GM12864 (cell line): ENCODE data around the gene HRH2.

Source experiments
- DNase-seq: peaks from one replicate; pipeline ENCODE4 v3.0.0-alpha.2; 2011; ENCODE audit warnings: low read depth
- H3K4me3 ChIP-seq: 2 replicates; pipeline ENCODE4 v1.5.1; 2011; ENCODE audit warnings: mild to moderate bottlenecking, low read depth, low read length, control low read depth
- CTCF ChIP-seq: IDR thresholded peaks from 2 replicates; pipeline ENCODE4 v1.5.1; 2011; ENCODE audit warnings: low read depth, mild to moderate bottlenecking, moderate library complexity, low read length, control low read depth, inconsistent platforms; ENCODE audit errors: missing control alignments

Gene HRH2

GRCh38 chr5:175724314-175725275 is 66.7 kb downstream of the HRH2 start:
- TF ChIP-seq CTCF, result no peak
- no peak overlapping the region for H3K4me3 ChIP-seq
- no peak for DNase-seq

GRCh38 chr5:175728316-175728715 is 70.4 kb downstream of the HRH2 start:
- H3K4me3 ChIP-seq, result no peak overlapping the region
- TF ChIP-seq CTCF, result no peak
- DNase-seq, result no peak

GRCh38 chr5:175728885-175729828 is 71.3 kb downstream of the HRH2 start:
- no peak for DNase-seq
- H3K4me3 ChIP-seq, result no peak overlapping the region
- no peak for TF ChIP-seq CTCF

- DNase-seq, result peak; percentile 44
These were observed 72.0 kb downstream of the HRH2 start for GRCh38 chr5:175729829-175730277.

GRCh38 chr5:175731172-175731571 is 73.3 kb downstream of the HRH2 start:
- DNase-seq, result no peak
- no peak overlapping the region for H3K4me3 ChIP-seq
- TF ChIP-seq CTCF, result no peak

More at GRCh38 chr5:175729829-175730277, 72.0 kb downstream of the HRH2 start:
- peak; percentile 94 for TF ChIP-seq CTCF
- no peak overlapping the region for H3K4me3 ChIP-seq

GRCh38 chr5:175731756-175732465 is 74.0 kb downstream of the HRH2 start:
- DNase-seq, result no peak
- no peak for TF ChIP-seq CTCF
- H3K4me3 ChIP-seq, result no peak overlapping the region
